HuH-7 (cell line): ENCODE data around the gene LMF1.

Experiments used
- DNase-seq: peaks from one replicate; pipeline ENCODE4 v3.0.0; 2011; ENCODE audit warnings: low spot score

Gene LMF1

GRCh38 chr16:879461-879861, 91.3 kb downstream of the LMF1 start:
- no peak for DNase-seq

GRCh38 chr16:878886-879285, 91.9 kb downstream of the LMF1 start:
- no peak for DNase-seq

GRCh38 chr16:878072-878784, 92.6 kb downstream of the LMF1 start:
- DNase-seq, result no peak

- no peak for DNase-seq
Observed at GRCh38 chr16:877242-878071, 93.3 kb downstream of the LMF1 start.

- DNase-seq, result no peak
Observed at GRCh38 chr16:876523-877241, 94.1 kb downstream of the LMF1 start.

GRCh38 chr16:876041-876335, 94.8 kb downstream of the LMF1 start:
- no peak for DNase-seq

GRCh38 chr16:875182-876040, 95.4 kb downstream of the LMF1 start:
- no peak for DNase-seq

- no peak for DNase-seq
Observed at GRCh38 chr16:874366-875181, 96.2 kb downstream of the LMF1 start.

- no peak for DNase-seq
Observed at GRCh38 chr16:873889-874288, 96.9 kb downstream of the LMF1 start.

DNA sequence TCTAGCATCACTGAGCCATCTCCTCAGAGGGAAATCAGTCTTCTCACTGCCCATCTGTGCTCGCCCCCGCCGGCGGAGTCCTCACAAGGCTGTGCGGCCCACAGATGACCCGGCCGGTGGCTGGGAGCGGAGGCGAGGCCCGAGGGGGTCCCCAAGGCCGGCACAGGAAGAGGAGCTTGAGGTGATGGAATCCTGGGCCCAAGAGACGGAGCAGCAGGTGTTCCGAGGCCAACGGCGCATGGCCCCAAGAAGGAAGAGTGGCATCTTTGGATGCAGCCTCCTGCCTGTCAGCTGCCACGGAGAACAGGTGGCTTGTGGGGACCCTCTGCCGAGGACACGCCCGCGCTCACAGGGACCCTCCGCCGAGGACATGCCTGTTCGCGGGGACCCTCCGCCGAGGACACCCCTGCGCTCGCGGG, 97.5 kb downstream of the LMF1 start:
- DNase-seq, result no peak

DNA sequence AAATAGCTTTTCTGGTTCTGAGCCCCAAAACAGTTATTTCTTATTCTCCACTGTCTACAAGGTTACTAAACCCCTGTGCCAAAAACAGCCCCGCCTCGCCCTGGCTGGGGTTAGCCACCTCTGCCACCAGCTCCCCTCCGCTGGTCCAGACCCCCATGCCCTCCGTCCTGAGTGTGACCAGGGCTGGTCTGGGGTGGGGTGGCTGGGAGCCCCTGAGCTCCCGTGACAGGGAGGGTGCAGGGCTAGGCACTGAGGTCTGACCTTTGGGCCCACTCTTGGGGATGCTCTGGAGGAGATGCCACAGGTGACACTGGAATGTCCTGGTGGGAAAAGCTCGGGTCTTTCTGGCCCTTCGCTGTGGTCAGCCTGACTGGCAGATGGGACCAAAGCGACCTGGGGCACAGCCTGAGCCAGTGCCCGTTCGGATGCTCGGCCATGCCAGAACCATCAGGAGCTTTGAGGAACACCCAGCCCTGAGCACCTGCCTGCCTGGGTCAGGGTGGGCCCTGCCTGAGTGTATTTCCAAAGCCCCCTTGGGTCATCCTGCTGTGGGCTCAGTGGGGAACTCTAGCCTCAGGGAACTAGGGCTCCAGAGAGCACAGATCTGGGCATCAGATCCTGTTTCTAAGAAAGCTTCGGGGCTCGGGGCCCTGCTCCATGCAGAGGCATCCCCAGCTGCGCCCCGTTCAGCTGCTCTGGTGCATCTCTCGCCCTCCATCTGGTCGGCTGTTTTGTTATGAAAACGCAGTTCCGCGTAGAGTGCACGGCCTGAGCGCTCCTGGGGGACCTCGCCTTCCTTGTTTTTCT, 98.1 kb downstream of the LMF1 start:
- DNase-seq, result no peak

DNA sequence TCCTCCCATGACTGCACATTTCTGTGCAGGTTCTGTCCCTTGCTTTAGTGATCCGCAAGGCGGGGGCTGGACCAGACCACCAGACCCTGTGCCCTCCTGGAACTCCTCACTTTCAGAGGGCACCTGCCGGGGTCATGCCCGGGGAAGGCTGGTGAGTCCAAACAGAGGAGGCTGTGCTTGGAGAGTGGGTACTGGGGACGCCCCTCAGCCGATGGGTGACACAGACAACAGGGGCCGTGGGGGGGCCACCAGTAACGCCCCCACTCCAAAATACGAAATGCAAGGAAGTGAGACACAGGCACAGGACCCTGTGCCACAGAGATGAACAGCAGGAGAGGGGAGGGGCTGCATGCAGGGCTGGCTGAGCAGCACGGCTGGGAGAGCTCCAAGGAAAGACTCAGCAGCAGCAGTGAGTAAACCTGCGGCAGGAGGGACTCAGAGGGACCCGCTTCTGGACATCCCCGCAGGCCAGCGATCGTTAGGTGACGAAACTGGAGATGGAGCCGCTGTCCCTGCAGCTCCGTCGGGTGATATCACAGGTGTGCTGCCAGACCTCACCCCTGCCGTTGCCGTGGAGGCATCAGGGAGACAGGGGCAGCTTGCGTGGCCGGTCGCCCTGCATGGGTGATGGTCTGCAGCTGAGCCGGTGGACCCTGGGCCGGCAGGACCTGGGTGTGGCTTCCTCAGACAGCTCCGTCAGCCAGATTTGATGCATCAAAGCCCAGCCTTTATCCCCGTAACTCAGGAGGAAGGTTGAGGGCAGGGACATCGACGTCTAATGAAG, 99.0 kb downstream of the LMF1 start:
- no peak for DNase-seq

GRCh38 chr16:870856-871561, 99.8 kb downstream of the LMF1 start:
- no peak for DNase-seq

DNA sequence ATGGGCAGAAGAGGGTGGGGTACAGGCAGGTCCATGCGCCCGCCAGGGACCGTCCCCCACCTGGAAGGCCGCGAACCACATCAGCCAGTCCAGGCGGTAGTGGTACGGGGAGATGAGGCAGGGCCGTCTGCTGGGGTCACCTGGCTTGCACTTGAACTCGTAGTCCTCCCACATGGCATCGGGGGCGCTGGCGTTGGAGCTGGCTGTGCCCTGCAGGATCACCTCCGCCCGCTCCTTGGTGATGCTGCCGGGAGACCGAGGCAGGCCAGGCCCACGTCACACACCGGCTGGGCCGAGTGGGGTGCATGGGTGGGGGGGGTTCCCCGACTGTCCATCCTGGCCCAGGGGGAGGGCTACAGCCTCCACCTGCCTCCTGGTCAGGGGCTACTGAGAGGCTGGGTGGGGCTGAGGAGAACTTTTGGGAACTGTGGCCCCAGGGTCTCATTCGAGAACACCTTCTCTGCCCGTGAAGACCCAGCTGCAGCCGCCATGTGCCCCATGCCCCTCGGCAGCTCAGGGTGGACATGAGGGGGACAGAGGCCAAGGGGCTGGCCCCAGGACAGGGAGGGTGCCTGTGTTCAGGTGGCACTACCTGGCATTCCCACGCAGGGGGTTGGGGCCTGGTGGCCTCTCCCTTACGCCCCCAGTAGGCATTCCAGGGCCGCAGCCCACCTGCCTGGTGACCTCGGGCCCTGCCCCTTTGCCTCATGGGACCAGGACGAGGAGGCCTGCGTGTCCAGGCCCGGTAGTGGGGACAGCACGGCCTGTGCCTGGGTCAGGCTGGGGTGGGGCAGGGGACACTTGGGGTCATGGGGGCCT, 100.8 kb downstream of the LMF1 start:
- DNase-seq, result no peak

DNA sequence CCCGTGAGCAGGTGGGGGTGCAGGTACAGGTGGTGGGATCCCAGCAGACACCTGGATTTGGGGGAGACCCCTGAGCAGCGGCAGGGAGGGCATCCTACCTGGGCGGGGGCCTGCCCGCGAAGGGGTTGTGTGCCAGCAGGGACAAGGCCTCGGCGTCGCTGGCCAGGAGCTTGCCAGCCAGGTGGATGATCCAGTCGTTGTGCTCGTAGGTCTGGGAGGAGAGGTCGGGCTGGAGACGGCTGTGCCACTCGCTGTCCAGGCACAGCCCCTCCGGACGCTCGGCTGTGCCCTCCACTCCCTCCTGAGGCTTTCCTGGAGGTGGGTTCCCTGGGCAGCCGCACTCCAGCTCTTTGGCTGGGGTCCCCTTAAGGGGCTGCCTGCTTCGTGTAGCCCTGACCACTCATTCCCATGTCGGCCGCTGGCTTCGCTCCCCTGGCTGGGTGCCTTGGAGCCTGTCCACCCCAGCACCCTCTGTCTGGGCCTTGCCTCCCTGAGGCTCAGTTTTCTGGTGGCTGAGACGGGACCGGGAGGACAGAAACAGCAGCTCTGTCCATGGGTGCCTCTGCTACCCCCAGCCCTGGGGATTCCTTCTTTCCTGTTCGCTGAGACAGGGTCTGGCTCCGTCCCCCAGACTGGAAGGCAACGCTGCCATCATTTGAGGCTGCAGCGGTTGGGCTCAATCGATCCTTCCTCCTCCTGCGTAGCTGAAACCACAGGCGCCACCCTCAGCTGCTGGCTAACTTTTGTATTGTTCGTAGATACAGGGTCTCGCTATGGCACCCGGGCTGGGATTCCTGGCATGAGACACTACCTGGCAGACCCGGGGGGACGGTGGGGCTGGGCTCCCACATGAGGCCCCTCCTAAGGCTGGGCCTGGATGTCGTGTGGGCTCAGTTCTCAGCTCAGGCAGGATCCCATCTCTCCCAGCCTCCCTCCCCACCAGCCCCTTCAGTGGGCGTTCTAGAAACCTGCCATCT, 101.7 kb downstream of the LMF1 start:
- DNase-seq, result no peak

- DNase-seq, result no peak
Observed at GRCh38 chr16:868386-868755, 102.4 kb downstream of the LMF1 start.
